Mesendoderm (in vitro differentiated cells): ENCODE results near the gene PXN.
"Not testable (repeated sequence)": the region's sequence is repeated elsewhere in the genome, so short reads cannot be mapped to it uniquely, and the experiment has no call there.

Experiments
- DNase-seq: peaks from one replicate; pipeline ENCODE4 v3.0.0; 2013
- H2AK5ac ChIP-seq: 2 replicates; pipeline ENCODE4 v1.6.1; 2013; ENCODE audit warnings: low read length, inconsistent platforms
- H2BK120ac ChIP-seq: 2 replicates; pipeline ENCODE4 v1.6.1; 2013; ENCODE audit warnings: low read depth, mild to moderate bottlenecking, low read length, moderate library complexity, mixed read lengths
- H2BK15ac ChIP-seq: replicated peaks from 2 replicates; pipeline ENCODE4 v1.6.1; 2013; ENCODE audit warnings: low read depth, mild to moderate bottlenecking, moderate library complexity
- H2BK5ac ChIP-seq: 2 replicates; pipeline ENCODE4 v1.6.1; 2013; ENCODE audit warnings: low read length, inconsistent platforms
- H3K18ac ChIP-seq: 2 replicates; pipeline ENCODE4 v1.6.1; 2013; ENCODE audit warnings: mild to moderate bottlenecking, low read length, mixed read lengths
- H3K23ac ChIP-seq: one replicate; pipeline ENCODE4 v1.6.1; 2013; ENCODE audit warnings: low read length
- H3K27ac ChIP-seq: 2 replicates; pipeline ENCODE4 v1.5.1; 2013; ENCODE audit warnings: low read depth, mild to moderate bottlenecking, inconsistent platforms, low read length, moderate library complexity
- H3K27me3 ChIP-seq: 2 replicates; pipeline ENCODE4 v1.6.1; 2013; ENCODE audit warnings: low read length, control low read depth, mild to moderate bottlenecking, inconsistent platforms; ENCODE audit not compliant: insufficient read depth, poor library complexity
- H3K36me3 ChIP-seq: 2 replicates; pipeline ENCODE4 v1.6.1; 2013; ENCODE audit warnings: low read length, inconsistent platforms; ENCODE audit not compliant: control insufficient read depth, insufficient read depth
- H3K4ac ChIP-seq: one replicate; pipeline ENCODE4 v1.6.1; 2013; ENCODE audit warnings: low read depth, mild to moderate bottlenecking, low read length, moderate library complexity
- H3K4me1 ChIP-seq: 2 replicates; pipeline ENCODE4 v1.6.1; 2013; ENCODE audit warnings: low read depth, low read length, inconsistent platforms; ENCODE audit not compliant: control insufficient read depth
- H3K4me2 ChIP-seq: 2 replicates; pipeline ENCODE4 v1.6.1; 2013; ENCODE audit warnings: low read length
- H3K4me3 ChIP-seq: 2 replicates; pipeline ENCODE4 v1.5.1; 2013; ENCODE audit warnings: mild to moderate bottlenecking, low read length
- H3K56ac ChIP-seq: one replicate; pipeline ENCODE4 v1.6.1; 2013; ENCODE audit warnings: low read length
- H3K79me1 ChIP-seq: 2 replicates; pipeline ENCODE4 v1.6.1; 2013; ENCODE audit warnings: low read length, inconsistent platforms
- H3K79me2 ChIP-seq: 2 replicates; pipeline ENCODE4 v1.6.1; 2013; ENCODE audit warnings: mild to moderate bottlenecking, low read length; ENCODE audit not compliant: control insufficient read depth, insufficient read depth
- H3K9ac ChIP-seq: 2 replicates; pipeline ENCODE4 v1.6.1; 2013; ENCODE audit warnings: low read length, inconsistent platforms
- H4K5ac ChIP-seq: one replicate; pipeline ENCODE4 v1.6.1; 2013; ENCODE audit warnings: low read length
- H4K8ac ChIP-seq: one replicate; pipeline ENCODE4 v1.6.1; 2013; ENCODE audit warnings: low read depth, mild to moderate bottlenecking, control low read depth, low read length, moderate library complexity
- WGBS: extraction: QIAGEN DNeasy Blood & Tissue Kit; methylation state at CpG from one replicate; pipeline ENCODE4 v1.1.7; 2013; ENCODE audit warnings: low lambda C conversion rate, missing lambda C conversion rate; ENCODE audit not compliant: insufficient coverage; ENCODE audit errors: extremely low coverage; 5-methylcytosine and 5-hydroxymethylcytosine counted together

The PXN gene

GRCh38 chr12:120252071-120252906, 13.2 kb downstream of the PXN start:
- no peak overlapping the region for H2BK5ac ChIP-seq
- no peak for DNase-seq
- H3K79me1 ChIP-seq, result peaks cover 28% of the 10 kb centered on the region
- no peaks in the 10 kb centered on the region for H3K27me3 ChIP-seq
- peaks cover 3% of the 10 kb centered on the region for H3K36me3 ChIP-seq
- peaks cover 24% of the 10 kb centered on the region for H3K4me1 ChIP-seq
- H2BK15ac ChIP-seq, result no peak overlapping the region
- H3K27ac ChIP-seq, result no peak overlapping the region
- no peak overlapping the region for H3K9ac ChIP-seq
- no peak overlapping the region for H3K4ac ChIP-seq
- no peak overlapping the region for H3K4me3 ChIP-seq
- no peak overlapping the region for H2BK120ac ChIP-seq
- H4K8ac ChIP-seq, result no peak overlapping the region
- H4K5ac ChIP-seq, result no peak overlapping the region
- no peak overlapping the region for H2AK5ac ChIP-seq
- no peak overlapping the region for H3K18ac ChIP-seq
- H3K56ac ChIP-seq, result no peak overlapping the region
- H3K79me2 ChIP-seq, result peaks cover 84% of the 10 kb centered on the region
- no peak overlapping the region for H3K4me2 ChIP-seq
- no peak overlapping the region for H3K23ac ChIP-seq
- WGBS, result no CpG with 5 or more reads among the region's 12 CpGs

- not testable (repeated sequence) for H3K56ac ChIP-seq, H3K27ac ChIP-seq, H3K4me2 ChIP-seq, H3K36me3 ChIP-seq, H3K9ac ChIP-seq, H2BK5ac ChIP-seq, H2BK15ac ChIP-seq, H3K18ac ChIP-seq, H3K4me3 ChIP-seq, H2AK5ac ChIP-seq, H4K8ac ChIP-seq, H4K5ac ChIP-seq, DNase-seq, H3K27me3 ChIP-seq, H3K4ac ChIP-seq, H3K23ac ChIP-seq, H2BK120ac ChIP-seq
- Histone ChIP-seq H3K79me1 (peaks cover 27% of the 10 kb centered on the region), H3K4me1 (peaks cover 22% of the 10 kb centered on the region), H3K79me2 (peaks cover 81% of the 10 kb centered on the region)
- no CpG with 5 or more reads among the region's 12 CpGs for WGBS
Observed at GRCh38 chr12:120251364-120252070, 14.0 kb downstream of the PXN start.

GRCh38 chr12:120249875-120250795, 15.4 kb downstream of the PXN start:
- Histone ChIP-seq H3K27me3 (no peaks in the 10 kb centered on the region), H3K79me2 (peaks cover 76% of the 10 kb centered on the region), H3K18ac (no peak overlapping the region), H3K4me3 (no peak overlapping the region), H4K8ac (no peak overlapping the region), H3K9ac (peak overlapping the region; percentile 9), H4K5ac (no peak overlapping the region), H3K27ac (no peak overlapping the region), H3K23ac (no peak overlapping the region), H2BK15ac (no peak overlapping the region), H3K36me3 (peaks cover 1% of the 10 kb centered on the region), H3K4me1 (peaks cover 22% of the 10 kb centered on the region), H3K79me1 (peaks cover 25% of the 10 kb centered on the region), H3K4ac (no peak overlapping the region), H2BK5ac (peak overlapping the region; percentile 9), H2AK5ac (no peak overlapping the region), H3K4me2 (no peak overlapping the region), H2BK120ac (no peak overlapping the region), H3K56ac (peak overlapping the region; percentile 44)
- WGBS, result no CpG with 5 or more reads among the region's 8 CpGs
- DNase-seq, result no peak

- no CpG with 5 or more reads among the region's 4 CpGs for WGBS
- no peak overlapping the region for H3K4ac ChIP-seq
- H4K5ac ChIP-seq, result no peak overlapping the region
- H3K4me2 ChIP-seq, result no peak overlapping the region
- no peak overlapping the region for H4K8ac ChIP-seq
- H3K27ac ChIP-seq, result no peak overlapping the region
- peaks cover 77% of the 10 kb centered on the region for H3K79me2 ChIP-seq
- no peaks in the 10 kb centered on the region for H3K36me3 ChIP-seq
- no peak for DNase-seq
- H3K18ac ChIP-seq, result no peak overlapping the region
- H3K4me1 ChIP-seq, result peaks cover 26% of the 10 kb centered on the region
- H2BK120ac ChIP-seq, result no peak overlapping the region
- peak overlapping the region; percentile 44 for H3K56ac ChIP-seq
- H3K4me3 ChIP-seq, result no peak overlapping the region
- H2AK5ac ChIP-seq, result no peak overlapping the region
- no peak overlapping the region for H3K9ac ChIP-seq
- H3K79me1 ChIP-seq, result peaks cover 28% of the 10 kb centered on the region
- no peak overlapping the region for H3K23ac ChIP-seq
- H2BK5ac ChIP-seq, result peak overlapping the region; percentile 9
- no peak overlapping the region for H2BK15ac ChIP-seq
- no peaks in the 10 kb centered on the region for H3K27me3 ChIP-seq
Observed at GRCh38 chr12:120249266-120249874, 16.2 kb downstream of the PXN start.

DNA sequence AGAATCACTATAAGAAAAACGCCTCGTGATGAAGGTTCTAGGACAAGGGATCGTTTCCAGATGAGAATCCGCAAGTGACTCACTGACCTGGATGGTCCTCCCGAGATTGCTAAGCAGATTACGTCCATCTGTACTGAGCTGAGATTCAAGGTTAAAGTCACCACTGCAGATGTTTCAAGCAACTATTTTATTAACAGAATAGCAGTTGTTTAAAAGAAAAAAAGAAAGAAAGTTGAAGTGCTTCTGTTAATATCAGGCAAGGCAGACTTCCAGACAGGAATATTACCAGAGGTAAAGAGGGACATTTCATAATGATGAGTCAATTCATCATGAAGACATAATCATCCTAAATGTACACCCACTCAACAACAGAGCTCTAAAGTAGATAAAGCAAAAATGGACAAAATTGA, 17.9 kb downstream of the PXN start:
- no peak for DNase-seq
- H3K4me1 ChIP-seq, result peaks cover 26% of the 10 kb centered on the region
- no peak overlapping the region for H3K56ac ChIP-seq
- H3K4me3 ChIP-seq, result no peak overlapping the region
- peaks cover 77% of the 10 kb centered on the region for H3K79me2 ChIP-seq
- WGBS, result no CpG with 5 or more reads among the region's 6 CpGs
- H2BK5ac ChIP-seq, result no peak overlapping the region
- H3K27me3 ChIP-seq, result no peaks in the 10 kb centered on the region
- H3K27ac ChIP-seq, result no peak overlapping the region
- H3K18ac ChIP-seq, result no peak overlapping the region
- no peak overlapping the region for H3K4me2 ChIP-seq
- H4K8ac ChIP-seq, result no peak overlapping the region
- no peak overlapping the region for H3K23ac ChIP-seq
- H2AK5ac ChIP-seq, result no peak overlapping the region
- H3K79me1 ChIP-seq, result peaks cover 34% of the 10 kb centered on the region
- H3K4ac ChIP-seq, result no peak overlapping the region
- H3K9ac ChIP-seq, result no peak overlapping the region
- H3K36me3 ChIP-seq, result no peaks in the 10 kb centered on the region
- H2BK120ac ChIP-seq, result no peak overlapping the region
- H2BK15ac ChIP-seq, result no peak overlapping the region
- no peak overlapping the region for H4K5ac ChIP-seq
